NCI-H82 treated with DMSO at 0.1 percent for 48 hours (cell line): ENCODE results near the gene CSNK1D.

Source experiments
- DNase-seq: peaks from one replicate; lab custom pipeline; 2025; ENCODE audit not compliant: unreplicated experiment; lab: John Stamatoyannopoulos, UW

The CSNK1D gene

GRCh38 chr17:82310877-82311276, 37.4 kb upstream of the CSNK1D start:
- DNase-seq: no peak

GRCh38 chr17:82309656-82310570, 36.4 kb upstream of the CSNK1D start:
- DNase-seq: no peak

- DNase-seq: no peak
Observed at GRCh38 chr17:82305727-82306300, 32.3 kb upstream of the CSNK1D start.

GRCh38 chr17:82304826-82305726, 31.6 kb upstream of the CSNK1D start:
- no peak for DNase-seq

GRCh38 chr17:82303944-82304808, 30.7 kb upstream of the CSNK1D start:
- DNase-seq: no peak

GRCh38 chr17:82302991-82303943, 29.8 kb upstream of the CSNK1D start:
- DNase-seq: no peak

GRCh38 chr17:82302568-82302963, 29.1 kb upstream of the CSNK1D start:
- no peak for DNase-seq

- DNase-seq: no peak
Observed at GRCh38 chr17:82301916-82302567, 28.5 kb upstream of the CSNK1D start.

GRCh38 chr17:82301300-82301915, 27.9 kb upstream of the CSNK1D start:
- DNase-seq: no peak

- DNase-seq: no peak
Observed at GRCh38 chr17:82300707-82301270, 27.3 kb upstream of the CSNK1D start.

- no peak for DNase-seq
Observed at GRCh38 chr17:82300228-82300627, 26.7 kb upstream of the CSNK1D start.

GRCh38 chr17:82299452-82299851, 26.0 kb upstream of the CSNK1D start:
- no peak for DNase-seq

- DNase-seq: no peak
Observed at GRCh38 chr17:82298538-82299421, 25.3 kb upstream of the CSNK1D start.

GRCh38 chr17:82297714-82298537, 24.4 kb upstream of the CSNK1D start:
- DNase-seq: no peak

- no peak for DNase-seq
Observed at GRCh38 chr17:82297280-82297713, 23.8 kb upstream of the CSNK1D start.
